Adrenal gland (tissue), 12 donors: ENCODE measurements around the gene MARK1. TPM values are rescaled to one million over a fixed set of nuclear protein-coding genes. Genes with fewer than 3 reads are reported as not detected.

ENCODE experiments used
- DNase-seq, 7 donors: peaks; one replicate each; pipeline ENCODE4 v3.0.0-alpha.2; 2019 to 2020
- H3K27ac ChIP-seq, 5 donors: fragments of 200-600 bp; sonication (generic) in 4 of 5; 1 replicate in 3 of 5; 2 replicates in 2 of 5; pipeline versions ENCODE4 v1.5.1 to v1.8.0; 2016 to 2020; ENCODE audit warnings: mild to moderate bottlenecking in 1 of 5
- H3K27me3 ChIP-seq: fragments of 200-600 bp; 2 replicates; pipeline ENCODE4 v1.8.0; 2021
- H3K36me3 ChIP-seq, 2 donors: fragments of 200-600 bp; replicated peaks in 1 of 2; 1 replicate in 1 of 2; 2 replicates in 1 of 2; pipeline versions ENCODE4 v1.5.1 to v1.8.0; 2018 to 2022
- H3K4me1 ChIP-seq, 2 donors: fragments of 200-600 bp; replicated peaks in 1 of 2; 1 replicate in 1 of 2; 2 replicates in 1 of 2; pipeline versions ENCODE4 v1.5.1 to v1.8.0; 2018 to 2021
- H3K4me3 ChIP-seq, 4 donors: fragments of 200-600 bp; sonication (generic) in 3 of 4; one replicate each; pipeline ENCODE4 v1.5.1; 2016 to 2018
- H3K9me3 ChIP-seq, 3 donors: fragments of 200-600 bp; sonication (generic) in 1 of 3; replicated peaks in 1 of 3; 1 replicate in 2 of 3; 2 replicates in 1 of 3; pipeline versions ENCODE4 v1.5.1 to v1.8.0; 2016 to 2021
- CTCF ChIP-seq, 6 experiments: fragments of 450-650 bp in 4 of 6; fragments of 200-600 bp in 2 of 6; sonication (generic) in 1 of 6; IDR thresholded peaks; 1 replicate in 5 of 6; 2 replicates in 1 of 6; pipeline versions ENCODE4 v1.5.1 to v1.8.0; 2016 to 2021; ENCODE audit warnings: antibody characterized with exemption in 6 of 6, mild to moderate bottlenecking in 2 of 6, moderate library complexity in 1 of 6
- POLR2A ChIP-seq, 2 donors: fragments of 450-650 bp; IDR thresholded peaks; one replicate each; pipeline ENCODE4 v1.6.1; 2017; ENCODE audit warnings: antibody characterized with exemption in 2 of 2, mild to moderate bottlenecking in 2 of 2, moderate library complexity in 1 of 2
- whole genome bisulfite sequencing, 4 donors: extraction: QIAGEN DNeasy Blood & Tissue Kit in 2 of 4; methylation state at CpG; one replicate each; pipeline versions ENCODE4 v1.1.5 to v1.1.7; 2013 to 2017; 5-methylcytosine and 5-hydroxymethylcytosine counted together
- intact Hi-C, 2 donors: fragments of 100-400 bp; cut with DNase I; formaldehyde crosslinking; loops; one replicate each; pipeline versions ENCODE4 v1.14.1 to v1.15.0; 2022 to 2023
- polyA plus RNA-seq, 3 donors: library from polyadenylated mRNA; stranded (reverse); fragments of 200-250 nt in 2 of 3; fragments of 350-450 nt in 1 of 3; fragmentation: Illumina TruSeq in 1 of 3; extraction: RNeasy Lipid Tissue Mini Kit (QIAGEN cat#74804) in 1 of 3; gene quantifications; one replicate each; pipeline ENCODE4 v1.2.3, GENCODE V29; 2013 to 2014
- total RNA-seq, 9 donors: library from RNA; depleted of rRNA in 4 of 9; stranded (reverse); fragments of >200 nt in 4 of 9; fragments of 120-200 nt in 1 of 9; fragmentation: NEBNext Ultra II Directional in 1 of 9; extraction: Animal tissue kit (Norgen Biotek cat#: 25700) in 1 of 9; gene quantifications; one replicate each; pipeline versions ENCODE4 v1.1.0 to v1.2.4, GENCODE V29; 2013 to 2023
- donor health status: healthy with polysubstance abuse.
- donor health status: Bipolar disorder and iron deficiency.
- donor health status: DM: yes; HTN: yes; CAD: no.
- donor health status: DM: no; HTN: no; CAD: no.
- donor health status: DM: no; HTN: no; CAD: no.
- donor health status: DM: yes; HTN: yes; CAD: no.

MARK1 gene
- total and polyA plus RNA-seq, 12 donors = 1.7 to 9.1 (median 3.9) TPM

GRCh38 chr1:220691053-220691684 is 163.2 kb downstream of the MARK1 start:
- 36 to 53% (median 38%) methylated on average over 11 to 14 of the region's 14 CpGs for WGBS, 4 donors
- Histone ChIP-seq H3K9me3 (no peaks in the 10 kb centered on the region), H3K27ac (no peak overlapping the region), H3K4me1 (peaks cover 0 to 16% of the 10 kb centered on the region in 2 donors), H3K36me3 (no peaks in the 10 kb centered on the region), H3K27me3 (no peaks in the 10 kb centered on the region), H3K4me3 (peak overlapping the region in 1 of 4 donors; percentile 69)
- DNase-seq = peak in 5 of 7 donors; percentile 23 to 54 (median 34)
- intact Hi-C loops = loop anchor here (5.0 to 10.0 kb wide), 2 partner anchors 41 to 84 kb away; no protein-coding TSS in a partner anchor
- TF ChIP-seq POLR2A (IDR thresholded peaks at IDR 0.05) (no peak), CTCF (IDR thresholded peaks at IDR 0.05) (no peak)

GRCh38 chr1:220692436-220693228 is 164.7 kb downstream of the MARK1 start:
- H3K9me3 ChIP-seq = no peaks in the 10 kb centered on the region
- WGBS, 4 donors = 92 to 97% (median 95%) methylated on average over 8 of the region's 8 CpGs
- no peak for TF ChIP-seq POLR2A (IDR thresholded peaks at IDR 0.05)
- TF ChIP-seq CTCF (IDR thresholded peaks at IDR 0.05) = no peak
- intact Hi-C loops = loop anchor here (5.0 to 10.0 kb wide), 2 partner anchors 40 to 82 kb away; no protein-coding TSS in a partner anchor
- H3K27me3 ChIP-seq = no peaks in the 10 kb centered on the region
- no peak overlapping the region for H3K4me3 ChIP-seq
- no peak overlapping the region for H3K27ac ChIP-seq
- peaks cover 0 to 16% of the 10 kb centered on the region in 2 donors for H3K4me1 ChIP-seq
- H3K36me3 ChIP-seq = no peaks in the 10 kb centered on the region
- DNase-seq = no peak

GRCh38 chr1:220694866-220695382 is 167.0 kb downstream of the MARK1 start:
- no peaks in the 10 kb centered on the region for H3K9me3 ChIP-seq
- 93 to 97% (median 94%) methylated on average over 8 of the region's 8 CpGs for WGBS, 4 donors
- no peak overlapping the region for H3K4me3 ChIP-seq
- no peaks in the 10 kb centered on the region for H3K27me3 ChIP-seq
- no peak for DNase-seq
- no peak overlapping the region for H3K27ac ChIP-seq
- intact Hi-C loops = loop anchor here (5.0 to 10.0 kb wide), 2 partner anchors 37 to 80 kb away; no protein-coding TSS in a partner anchor
- peaks cover 0 to 10% of the 10 kb centered on the region in 2 donors for H3K4me1 ChIP-seq
- TF ChIP-seq POLR2A (IDR thresholded peaks at IDR 0.05) (no peak), CTCF (IDR thresholded peaks at IDR 0.05) (no peak)
- no peaks in the 10 kb centered on the region for H3K36me3 ChIP-seq

GRCh38 chr1:220695426-220695825 is 167.5 kb downstream of the MARK1 start:
- WGBS, 4 donors = 88 to 93% (median 92%) methylated on average over 4 of the region's 4 CpGs
- no peak for TF ChIP-seq CTCF (IDR thresholded peaks at IDR 0.05)
- no peak for TF ChIP-seq POLR2A (IDR thresholded peaks at IDR 0.05)

More at GRCh38 chr1:220695426-220695825, 167.5 kb downstream of the MARK1 start:
- Histone ChIP-seq H3K4me1 (peaks cover 0 to 10% of the 10 kb centered on the region in 2 donors), H3K27ac (no peak overlapping the region), H3K4me3 (no peak overlapping the region), H3K9me3 (no peaks in the 10 kb centered on the region), H3K27me3 (no peaks in the 10 kb centered on the region), H3K36me3 (no peaks in the 10 kb centered on the region)
- DNase-seq = no peak
- intact Hi-C loops = loop anchor here in 1 of 2 donors (10.0 kb wide), 1 partner anchor 79 kb away; no protein-coding TSS in a partner anchor
